ENCODE measurements around the gene PAMR1.

DNA sequence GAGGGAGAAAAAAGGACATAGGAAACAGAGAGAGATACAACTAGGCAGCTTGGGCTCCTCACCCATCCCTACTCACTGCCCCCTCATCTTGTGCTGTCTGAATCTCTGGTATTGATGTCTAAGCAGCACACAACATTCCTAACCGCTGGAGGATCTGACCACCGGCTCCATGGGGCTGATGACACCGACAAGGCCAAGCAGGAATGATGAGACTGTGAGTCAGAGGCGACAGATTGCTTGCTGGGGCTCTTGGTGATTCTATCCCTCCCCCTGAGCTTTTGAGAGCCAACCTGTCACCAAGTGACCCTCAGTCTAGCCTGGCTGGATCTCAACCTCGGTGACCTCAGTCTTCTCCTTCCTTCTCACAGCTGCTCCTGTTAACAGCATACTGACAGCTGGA lies 13.8 kb downstream of the PAMR1 start:
- TF ChIP-seq, protein P1, sequence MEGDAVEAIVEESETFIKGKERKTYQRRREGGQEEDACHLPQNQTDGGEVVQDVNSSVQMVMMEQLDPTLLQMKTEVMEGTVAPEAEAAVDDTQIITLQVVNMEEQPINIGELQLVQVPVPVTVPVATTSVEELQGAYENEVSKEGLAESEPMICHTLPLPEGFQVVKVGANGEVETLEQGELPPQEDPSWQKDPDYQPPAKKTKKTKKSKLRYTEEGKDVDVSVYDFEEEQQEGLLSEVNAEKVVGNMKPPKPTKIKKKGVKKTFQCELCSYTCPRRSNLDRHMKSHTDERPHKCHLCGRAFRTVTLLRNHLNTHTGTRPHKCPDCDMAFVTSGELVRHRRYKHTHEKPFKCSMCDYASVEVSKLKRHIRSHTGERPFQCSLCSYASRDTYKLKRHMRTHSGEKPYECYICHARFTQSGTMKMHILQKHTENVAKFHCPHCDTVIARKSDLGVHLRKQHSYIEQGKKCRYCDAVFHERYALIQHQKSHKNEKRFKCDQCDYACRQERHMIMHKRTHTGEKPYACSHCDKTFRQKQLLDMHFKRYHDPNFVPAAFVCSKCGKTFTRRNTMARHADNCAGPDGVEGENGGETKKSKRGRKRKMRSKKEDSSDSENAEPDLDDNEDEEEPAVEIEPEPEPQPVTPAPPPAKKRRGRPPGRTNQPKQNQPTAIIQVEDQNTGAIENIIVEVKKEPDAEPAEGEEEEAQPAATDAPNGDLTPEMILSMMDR (IDR thresholded peaks at IDR 0.05) = no peak
- TF ChIP-seq POLR2A (IDR thresholded peaks at IDR 0.05) (no peak), POLR2AphosphoS5 (IDR thresholded peaks at IDR 0.05) (no peak), EP300 (IDR thresholded peaks at IDR 0.05) (no peak)
